Transverse colon (tissue), 4 donors: ENCODE data around the gene PDE8B. TPM values are rescaled to one million over a fixed set of nuclear protein-coding genes. Genes with fewer than 3 reads are reported as not detected.

Experiments
- DNase-seq: peaks from one replicate; pipeline ENCODE4 v3.0.0-alpha.2; 2019
- H3K27ac ChIP-seq, 4 donors: fragments of 200-600 bp; sonication (generic); 2 replicates each; pipeline ENCODE4 v1.5.1; 2016 to 2018; ENCODE audit warnings: inconsistent platforms in 4 of 4
- H3K27me3 ChIP-seq: fragments of 200-600 bp; sonication (generic); 2 replicates; pipeline ENCODE4 v1.5.1; 2017; ENCODE audit warnings: inconsistent platforms
- H3K36me3 ChIP-seq, 4 donors: fragments of 200-600 bp; sonication (generic); 2 replicates each; pipeline ENCODE4 v1.5.1; 2017 to 2019; ENCODE audit warnings: inconsistent platforms in 4 of 4
- H3K4me1 ChIP-seq, 4 donors: fragments of 200-600 bp; sonication (generic); 2 replicates each; pipeline ENCODE4 v1.5.1; 2017 to 2020; ENCODE audit warnings: inconsistent platforms in 4 of 4
- H3K4me3 ChIP-seq, 4 donors: fragments of 200-600 bp; sonication (generic); 1 replicate in 1 of 4; 2 replicates in 3 of 4; pipeline versions ENCODE4 v1.5.1 to v1.6.1; 2017 to 2019; ENCODE audit warnings: inconsistent platforms in 4 of 4
- H3K9me3 ChIP-seq, 2 donors: fragments of 200-600 bp; sonication (generic); 2 replicates each; pipeline ENCODE4 v1.5.1; 2017 to 2019; ENCODE audit warnings: inconsistent platforms in 2 of 2
- CTCF ChIP-seq, 5 experiments: fragments of 200-600 bp in 3 of 5; fragments of 450-650 bp in 2 of 5; sonication (generic) in 3 of 5; IDR thresholded peaks; 1 replicate in 2 of 5; 2 replicates in 3 of 5; pipeline ENCODE4 v1.5.1; 2016 to 2017; ENCODE audit warnings: antibody characterized with exemption in 5 of 5, inconsistent platforms in 3 of 5, mild to moderate bottlenecking in 2 of 5, moderate library complexity in 1 of 5
- EP300 ChIP-seq: sonication (generic); formaldehyde crosslinking; IDR thresholded peaks from one replicate; pipeline ENCODE4 v1.6.1; 2017; ENCODE audit warnings: antibody characterized with exemption, low read depth
- POLR2A ChIP-seq: fragments of 450-650 bp; IDR thresholded peaks from one replicate; pipeline ENCODE4 v1.6.1; 2016; ENCODE audit warnings: antibody characterized with exemption, mild to moderate bottlenecking, moderate library complexity
- POLR2AphosphoS5 ChIP-seq, 3 donors: sonication (generic); formaldehyde crosslinking; IDR thresholded peaks; one replicate each; pipeline ENCODE4 v1.6.1; 2016; ENCODE audit warnings: antibody characterized with exemption in 3 of 3
- WGBS, 2 donors: methylation state at CpG; one replicate each; pipeline ENCODE4 v1.1.5; 2018; ENCODE audit warnings: low coverage in 1 of 2; 5-methylcytosine and 5-hydroxymethylcytosine counted together
- in situ Hi-C, 4 donors: fragments of 200-750 bp; cut with MboI; loops; one replicate each; pipeline versions ENCODE4 v1.15.0 to v1.15.1; 2017; ENCODE audit warnings: low sequenced_read_pairs in 3 of 4, low pct_ligation_motif_present in 1 of 4, low pct_unique_long_range_greater_than_20kb in 1 of 4
- intact Hi-C: fragments of 100-400 bp; cut with DNase I; formaldehyde crosslinking; loops from one replicate; pipeline ENCODE4 v1.15.1; 2023; ENCODE audit warnings: low total_unique reads
- total RNA-seq, 4 donors: library from RNA; depleted of rRNA; stranded (reverse); fragments of >200 nt; gene quantifications; one replicate each; pipeline ENCODE4 v1.1.0, GENCODE V29; 2016

The PDE8B gene
- total RNA-seq, 4 donors from 2014 or later: 0.40 to 22.4 (median 1.2) TPM

- TF ChIP-seq EP300 (no peak), POLR2A (no peak), POLR2AphosphoS5 (IDR thresholded peaks at IDR 0.05) (no peak), CTCF (IDR thresholded peaks at IDR 0.05) (no peak)
- H3K4me3 ChIP-seq: no peak overlapping the region
- no peaks in the 10 kb centered on the region for H3K9me3 ChIP-seq
- DNase-seq: no peak
- intact Hi-C loops: loop anchor here (5.0 kb wide), 1 partner anchor 1173 kb away; no protein-coding TSS in a partner anchor
- in situ Hi-C loops: no loop called here
- no peaks in the 10 kb centered on the region for H3K27me3 ChIP-seq
- H3K27ac ChIP-seq: peak overlapping the region in 1 of 4 donors; percentile 67
- peaks cover 0 to 20% (median 12%) of the 10 kb centered on the region in 4 donors for H3K4me1 ChIP-seq
- H3K36me3 ChIP-seq: no peaks in the 10 kb centered on the region
- WGBS, 2 donors: 63 to 86% methylated on average over 1 of the region's 1 CpG
Observed at GRCh38 chr5:77304388-77304787, 93.9 kb downstream of the PDE8B start.

- in situ Hi-C loops: no loop called here
- H3K4me1 ChIP-seq: peaks cover 0 to 19% (median 12%) of the 10 kb centered on the region in 4 donors
- no peaks in the 10 kb centered on the region for H3K9me3 ChIP-seq
- intact Hi-C loops: no loop called here
- TF ChIP-seq CTCF (IDR thresholded peaks at IDR 0.05): no peak
- TF ChIP-seq POLR2A: no peak
- TF ChIP-seq POLR2AphosphoS5 (IDR thresholded peaks at IDR 0.05): peak; percentile 20 to 69 (median 37)
- no peak for TF ChIP-seq EP300
- no peaks in the 10 kb centered on the region for H3K36me3 ChIP-seq
- H3K27ac ChIP-seq: peak overlapping the region; percentile 16 to 74 (median 66)
- H3K4me3 ChIP-seq: no peak overlapping the region
- whole genome bisulfite sequencing, 2 donors: 73 to 80% methylated on average over 2 of the region's 2 CpGs
- no peak for DNase-seq
- no peaks in the 10 kb centered on the region for H3K27me3 ChIP-seq
Observed at GRCh38 chr5:77305222-77305846, 94.9 kb downstream of the PDE8B start.

GRCh38 chr5:77305956-77306355 is 95.5 kb downstream of the PDE8B start:
- TF ChIP-seq CTCF (IDR thresholded peaks at IDR 0.05) (no peak), POLR2AphosphoS5 (IDR thresholded peaks at IDR 0.05) (no peak), POLR2A (no peak), EP300 (no peak)
- Histone ChIP-seq H3K27ac (peak overlapping the region; percentile 16 to 74 (median 66)), H3K27me3 (no peaks in the 10 kb centered on the region), H3K4me3 (no peak overlapping the region), H3K9me3 (no peaks in the 10 kb centered on the region), H3K4me1 (peaks cover 0 to 15% (median 9%) of the 10 kb centered on the region in 4 donors), H3K36me3 (no peaks in the 10 kb centered on the region)
- WGBS, 2 donors: 71 to 100% methylated on average over 2 to 3 of the region's 3 CpGs
- no peak for DNase-seq
- intact Hi-C loops: no loop called here
- in situ Hi-C loops: no loop called here

- WGBS, 2 donors: 60 to 68% methylated on average over 4 to 6 of the region's 6 CpGs
- no peak overlapping the region for H3K4me3 ChIP-seq
- in situ Hi-C loops: no loop called here
- TF ChIP-seq POLR2AphosphoS5 (IDR thresholded peaks at IDR 0.05): no peak
- no peaks in the 10 kb centered on the region for H3K36me3 ChIP-seq
- no peak for DNase-seq
- no peaks in the 10 kb centered on the region for H3K27me3 ChIP-seq
- peak overlapping the region; percentile 14 to 74 (median 66) for H3K27ac ChIP-seq
- H3K4me1 ChIP-seq: peaks cover 0 to 15% (median 9%) of the 10 kb centered on the region in 4 donors
- intact Hi-C loops: no loop called here
- no peaks in the 10 kb centered on the region for H3K9me3 ChIP-seq
Observed at GRCh38 chr5:77306531-77306930, 96.1 kb downstream of the PDE8B start.
